Left ventricle myocardium inferior (tissue), 1 donor: Measurements from ENCODE around the gene SAMD5. TPM values are rescaled to one million over a fixed set of nuclear protein-coding genes. Genes with fewer than 3 reads are reported as not detected.

ENCODE experiments used
- DNase-seq: peaks from one replicate; pipeline ENCODE4 v3.0.0-alpha.2; 2020
- H3K27ac ChIP-seq: fragments of 200-600 bp; replicated peaks from 2 replicates; pipeline ENCODE4 v1.8.0; 2021
- H3K27me3 ChIP-seq: fragments of 200-600 bp; 2 replicates; pipeline ENCODE4 v1.8.0; 2021; ENCODE audit warnings: low read depth
- H3K36me3 ChIP-seq: fragments of 200-600 bp; 2 replicates; pipeline ENCODE4 v1.8.0; 2021
- H3K4me1 ChIP-seq: fragments of 200-600 bp; 2 replicates; pipeline ENCODE4 v1.8.0; 2021
- H3K4me3 ChIP-seq: fragments of 200-600 bp; 2 replicates; pipeline ENCODE4 v1.8.0; 2021; ENCODE audit warnings: mild to moderate bottlenecking, moderate library complexity
- H3K9me3 ChIP-seq: fragments of 200-600 bp; replicated peaks from 2 replicates; pipeline ENCODE4 v1.8.0; 2021
- CTCF ChIP-seq: fragments of 200-600 bp; IDR thresholded peaks from 2 replicates; pipeline ENCODE4 v1.8.0; 2021; ENCODE audit warnings: antibody characterized with exemption, mild to moderate bottlenecking, borderline replicate concordance
- intact Hi-C: fragments of 100-400 bp; cut with micrococcal nuclease; formaldehyde crosslinking; loops from one replicate; pipeline ENCODE4 v1.11.0; 2022
- total RNA-seq: library from RNA; stranded (reverse); fragmentation: NEBNext Ultra II Directional; extraction: Animal tissue kit (Norgen Biotek cat#: 25700); gene quantifications from one replicate; pipeline ENCODE4 v1.2.1, GENCODE V29; 2021
- donor health status: DM: no; HTN: yes; CAD: no; lungs with severe emphysema.

SAMD5 gene
- total RNA-seq, 1 donor from 2014 or later, result 0.33 TPM

- no peak for TF ChIP-seq CTCF
- DNase-seq, result no peak
- Histone ChIP-seq H3K27me3 (no peaks in the 10 kb centered on the region), H3K9me3 (no peaks in the 10 kb centered on the region), H3K36me3 (no peaks in the 10 kb centered on the region), H3K27ac (no peak overlapping the region), H3K4me3 (no peak overlapping the region), H3K4me1 (peaks cover 15% of the 10 kb centered on the region)
- intact Hi-C loops, result no loop called here
Measured at GRCh38 chr6:147548921-147549475, 40.5 kb downstream of the SAMD5 start.

- Histone ChIP-seq H3K36me3 (no peaks in the 10 kb centered on the region), H3K9me3 (no peaks in the 10 kb centered on the region), H3K27ac (no peak overlapping the region), H3K4me3 (no peak overlapping the region), H3K27me3 (no peaks in the 10 kb centered on the region), H3K4me1 (peaks cover 17% of the 10 kb centered on the region)
- no peak for DNase-seq
- no peak for TF ChIP-seq CTCF
- intact Hi-C loops, result no loop called here
Measured at GRCh38 chr6:147549531-147549930, 41.0 kb downstream of the SAMD5 start.

- Histone ChIP-seq H3K4me1 (peaks cover 19% of the 10 kb centered on the region), H3K27ac (no peak overlapping the region), H3K9me3 (peaks cover 2% of the 10 kb centered on the region), H3K36me3 (no peaks in the 10 kb centered on the region), H3K27me3 (no peaks in the 10 kb centered on the region), H3K4me3 (no peak overlapping the region)
- TF ChIP-seq CTCF, result no peak
- no peak for DNase-seq
- intact Hi-C loops, result no loop called here
Measured at GRCh38 chr6:147551976-147552375, 43.5 kb downstream of the SAMD5 start.

GRCh38 chr6:147553099-147553498 is 44.6 kb downstream of the SAMD5 start:
- Histone ChIP-seq H3K27ac (no peak overlapping the region), H3K36me3 (no peaks in the 10 kb centered on the region), H3K4me3 (no peak overlapping the region), H3K9me3 (peaks cover 7% of the 10 kb centered on the region), H3K4me1 (peaks cover 16% of the 10 kb centered on the region), H3K27me3 (no peaks in the 10 kb centered on the region)
- DNase-seq, result no peak
- intact Hi-C loops, result no loop called here
- no peak for TF ChIP-seq CTCF

- Histone ChIP-seq H3K4me1 (peaks cover 16% of the 10 kb centered on the region), H3K27me3 (no peaks in the 10 kb centered on the region), H3K27ac (no peak overlapping the region), H3K36me3 (no peaks in the 10 kb centered on the region), H3K9me3 (peaks cover 7% of the 10 kb centered on the region), H3K4me3 (no peak overlapping the region)
- no peak for TF ChIP-seq CTCF
- DNase-seq, result no peak
- intact Hi-C loops, result no loop called here
Measured at GRCh38 chr6:147554281-147554680, 45.8 kb downstream of the SAMD5 start.
